Left lobe of liver (tissue), 2 donors: ENCODE measurements around the gene NUP188. TPM values are rescaled to one million over a fixed set of nuclear protein-coding genes. Genes with fewer than 3 reads are reported as not detected.
"Not testable (repeated sequence)": the region's sequence is repeated elsewhere in the genome, so short reads cannot be mapped to it uniquely, and the experiment has no call there.

Source experiments
- ATAC-seq: fragments of 200-7000 bp; cut with Tn5 transposase; one replicate; pipeline ENCODE4 v1.9.1; 2020; ENCODE audit warnings: mild to moderate bottlenecking, moderate library complexity
- DNase-seq: peaks from one replicate; pipeline ENCODE4 v3.0.0-alpha.2; 2020; ENCODE audit warnings: low spot score
- total RNA-seq: library from RNA; stranded (reverse); gene quantifications from one replicate; pipeline ENCODE4 v1.2.1, GENCODE V29; 2021
- donor health status: DM: no; HTN: no; CAD: no; lungs with moderate emphysema.
- donor health status: DM: no; HTN: yes; CAD: no.

NUP188 gene
- total RNA-seq, 1 donor from 2014 or later: 11.4 TPM

DNA sequence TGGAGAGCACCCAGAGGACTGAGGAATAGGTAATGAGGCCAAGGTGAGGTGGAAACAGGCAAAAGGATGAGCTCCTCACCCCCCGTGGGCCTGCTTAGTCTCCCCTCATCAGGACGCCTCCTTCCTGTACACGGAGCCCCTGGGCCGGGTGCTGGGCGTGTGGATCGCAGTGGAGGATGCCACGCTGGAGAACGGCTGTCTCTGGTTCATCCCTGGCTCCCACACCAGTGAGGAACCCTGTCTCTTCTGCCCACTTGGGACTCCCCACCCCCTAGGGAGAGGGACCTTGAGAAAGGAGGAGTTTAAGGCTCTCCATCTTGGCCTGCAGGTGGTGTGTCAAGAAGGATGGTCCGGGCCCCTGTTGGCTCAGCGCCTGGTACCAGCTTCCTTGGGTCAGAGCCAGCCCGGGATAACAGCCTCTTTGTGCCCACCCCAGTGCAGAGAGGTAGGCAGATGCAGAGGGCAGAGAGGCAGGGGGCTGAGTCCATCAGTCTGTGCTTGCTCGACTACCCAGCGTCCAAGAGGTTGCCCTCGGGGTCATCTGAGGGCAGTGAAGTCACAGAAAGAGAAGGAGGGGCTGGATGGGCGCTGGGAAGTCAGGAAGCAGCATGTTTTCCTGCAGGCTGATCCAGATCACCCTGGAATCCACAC lies 7.1 kb upstream of the NUP188 start:
- ATAC-seq (peak; percentile 35), DNase-seq (peak; percentile 45)

DNA sequence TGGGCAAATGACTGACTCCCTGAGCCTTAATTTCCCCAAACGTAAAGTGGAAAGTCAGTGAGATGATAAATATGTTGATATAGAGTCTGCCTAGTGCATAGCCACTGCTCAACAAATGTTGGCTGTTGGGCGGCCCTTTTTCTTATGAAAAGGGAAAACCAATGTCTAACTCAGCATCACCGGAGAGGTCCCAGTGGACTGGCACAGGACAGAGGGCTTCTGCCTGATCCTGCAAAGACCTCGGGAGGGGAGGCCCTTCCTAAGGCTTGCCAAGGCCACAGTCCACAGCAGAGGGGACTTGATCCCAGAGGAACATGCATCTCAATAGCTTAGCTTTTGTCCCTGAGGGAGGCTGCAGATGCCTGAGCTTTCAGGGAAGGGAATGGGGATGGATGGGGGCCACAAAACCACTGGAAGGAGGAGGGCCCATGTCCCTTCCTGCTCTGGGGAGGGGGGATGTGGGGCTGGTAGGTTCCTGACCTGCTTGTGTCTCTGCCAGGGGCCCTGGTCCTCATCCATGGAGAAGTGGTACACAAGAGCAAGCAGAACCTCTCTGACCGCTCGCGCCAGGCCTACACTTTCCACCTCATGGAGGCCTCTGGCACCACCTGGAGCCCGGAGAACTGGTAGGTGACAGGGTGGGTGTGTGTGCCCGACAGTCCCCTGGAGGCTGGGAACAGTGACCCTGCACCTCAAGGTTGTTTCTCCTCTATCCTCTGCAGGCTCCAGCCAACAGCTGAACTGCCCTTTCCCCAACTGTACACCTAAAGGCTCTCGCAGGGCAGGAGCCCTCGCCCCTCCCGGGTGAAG lies 6.3 kb upstream of the NUP188 start:
- ATAC-seq (no peak), DNase-seq (no peak)

DNA sequence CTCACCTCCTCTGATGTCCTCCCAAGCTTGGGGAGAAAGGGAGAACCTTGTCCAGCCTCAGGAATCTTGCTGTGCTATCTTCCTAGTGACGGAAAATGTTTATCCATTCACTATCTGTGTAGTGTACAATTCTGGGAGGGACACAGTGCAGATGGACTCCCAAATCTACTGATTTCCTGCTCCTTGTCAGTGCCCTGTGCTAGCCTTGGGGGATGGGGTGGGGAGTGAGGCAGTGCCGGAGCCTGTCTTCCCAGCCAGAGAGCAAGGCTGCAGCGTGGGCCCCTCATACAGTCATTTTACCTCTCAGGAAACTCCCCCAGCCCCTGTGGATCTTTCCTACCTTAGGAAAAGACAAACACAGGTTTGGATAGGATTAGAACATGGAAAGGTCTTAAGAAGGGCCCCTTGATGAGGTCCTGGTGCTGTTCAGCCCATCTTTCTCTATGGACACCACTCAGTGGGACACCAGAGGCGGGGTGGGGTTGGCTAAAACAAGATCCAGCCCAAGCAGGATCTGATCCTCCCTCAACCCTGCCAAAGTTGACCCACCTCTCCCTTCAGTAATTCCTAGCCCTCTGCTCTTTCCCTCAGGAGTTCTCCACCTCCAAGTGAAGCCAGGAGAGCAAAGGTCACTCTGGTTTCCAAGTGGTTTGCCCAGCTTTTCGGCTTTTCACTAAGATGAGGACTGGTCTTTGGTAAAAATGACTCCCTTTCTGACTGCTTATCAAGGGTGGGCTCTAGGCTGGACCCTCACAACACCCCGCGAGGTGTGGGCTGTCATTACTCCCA lies 3.5 kb upstream of the NUP188 start:
- ATAC-seq (no peak), DNase-seq (no peak)

DNA sequence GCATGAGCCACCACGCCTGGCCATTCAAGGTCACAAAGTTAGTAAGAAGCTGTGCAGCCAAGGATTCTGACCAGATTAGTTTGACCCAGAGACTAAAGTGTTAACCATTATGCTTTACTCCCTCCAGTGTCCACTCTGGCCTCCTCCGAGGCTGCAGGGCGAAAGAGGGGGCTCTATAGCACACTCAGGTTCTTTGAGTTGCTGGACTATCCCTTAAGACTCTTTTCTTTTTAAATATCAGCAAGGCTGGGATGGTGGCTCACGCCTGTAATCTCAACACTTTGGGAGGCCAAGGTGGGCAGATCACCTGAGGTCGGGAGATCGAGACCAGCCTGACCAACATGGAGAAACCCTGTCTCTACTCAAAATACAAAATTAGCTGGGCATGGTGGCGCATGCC lies 2.5 kb upstream of the NUP188 start:
- DNase-seq, ATAC-seq: not testable (repeated sequence)

DNA sequence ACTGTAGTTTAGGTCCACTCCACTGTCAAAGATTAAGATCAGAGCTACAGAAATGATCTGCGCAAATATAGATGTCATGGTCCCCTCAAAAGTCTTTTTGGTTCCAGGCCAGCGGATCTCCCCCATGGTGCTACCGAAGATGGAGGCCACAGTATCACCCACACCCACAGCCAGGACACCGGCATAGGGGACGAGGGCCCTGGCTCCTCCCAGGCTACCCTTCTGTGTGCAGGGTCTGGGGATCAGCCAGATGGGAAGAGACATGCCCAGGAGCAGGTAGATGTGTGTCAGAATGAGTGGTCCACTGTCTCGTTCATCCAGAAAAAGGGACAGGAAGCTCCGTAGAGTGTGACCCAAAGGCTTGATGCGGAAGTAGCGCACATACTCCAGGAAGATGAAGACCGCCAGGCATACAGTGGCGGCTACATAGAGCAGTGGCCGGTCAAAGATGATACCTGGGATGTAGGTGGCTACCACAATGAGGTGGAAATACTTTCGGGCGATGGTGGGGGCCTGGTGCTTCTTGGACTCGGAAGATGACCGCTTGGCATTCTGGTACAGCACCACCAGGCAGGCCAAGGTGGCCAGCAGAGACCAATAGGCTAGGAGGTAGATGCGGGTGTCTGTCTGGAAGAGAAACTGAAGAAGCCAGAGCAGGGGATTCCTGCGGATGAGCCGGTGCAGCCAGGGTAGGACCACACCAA lies 1.5 kb upstream of the NUP188 start:
- DNase-seq (no peak), ATAC-seq (no peak)

DNA sequence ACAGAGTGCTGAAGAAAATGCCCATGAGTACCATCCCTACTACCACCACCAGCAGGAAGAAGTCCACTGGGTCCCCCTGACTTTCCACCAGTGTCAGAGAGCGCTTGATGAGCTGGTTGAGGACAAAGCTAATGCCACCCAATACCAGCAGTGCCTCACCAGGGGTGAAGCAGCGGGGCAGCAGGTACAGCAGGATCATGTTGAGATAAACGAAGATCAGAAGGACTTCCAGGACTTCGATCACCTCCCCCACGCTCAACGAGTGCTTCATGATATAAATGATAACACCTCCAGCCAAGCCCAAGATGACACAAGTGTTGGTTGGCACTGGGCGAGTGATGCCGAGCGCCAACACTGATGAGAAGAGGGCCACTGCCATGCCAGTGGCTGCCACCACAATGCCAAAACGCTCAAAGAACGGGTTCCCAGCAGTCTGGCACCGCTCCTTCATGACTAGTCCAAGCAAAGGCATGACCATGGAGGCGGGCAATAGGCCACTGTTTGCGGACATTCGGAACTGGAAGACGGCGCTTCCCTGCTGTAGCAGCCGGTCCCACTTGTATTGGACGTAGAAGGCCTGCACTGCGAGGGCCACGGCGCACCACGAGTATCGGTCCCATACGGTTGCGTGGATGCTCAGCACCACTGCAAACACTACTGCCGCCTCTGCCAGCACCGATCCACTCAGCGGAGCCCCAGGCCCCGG lies 775 bp upstream of the NUP188 start:
- ATAC-seq: peak; percentile 55
- peak; percentile 66 for DNase-seq

DNA sequence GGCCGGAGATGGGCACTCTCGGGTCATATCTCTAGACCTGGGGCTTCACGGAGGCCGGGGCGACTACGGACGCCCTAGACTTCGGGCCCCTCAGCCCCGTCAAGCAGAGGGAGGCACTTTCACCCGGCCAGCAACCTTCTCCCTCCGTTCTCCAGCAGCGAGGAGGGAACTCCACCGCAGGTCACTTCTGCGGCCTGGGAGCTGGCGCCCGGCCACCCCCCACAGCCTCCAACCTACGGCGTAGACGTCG lies 297 bp upstream of the NUP188 start:
- no peak for ATAC-seq
- DNase-seq: no peak

DNA sequence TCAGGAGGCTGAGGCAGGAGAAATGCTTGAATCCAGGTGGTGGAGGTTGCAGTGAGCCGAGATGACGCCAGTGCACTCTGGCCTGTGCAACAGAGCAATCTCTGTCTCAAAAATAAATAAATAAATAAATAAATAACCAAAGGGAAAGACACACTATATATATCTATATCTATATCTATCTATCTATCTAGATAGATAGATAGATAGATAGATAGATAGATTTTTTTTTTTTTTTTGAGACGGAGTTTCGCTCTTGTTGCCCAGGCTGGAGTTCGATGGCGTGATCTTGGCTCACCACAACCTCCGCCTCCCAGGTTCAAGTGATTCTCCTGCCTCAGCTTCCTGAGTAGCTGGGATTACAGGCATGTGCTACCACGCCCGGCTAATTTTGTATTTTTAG lies 13.9 kb downstream of the NUP188 start:
- ATAC-seq, DNase-seq: not testable (repeated sequence)

DNA sequence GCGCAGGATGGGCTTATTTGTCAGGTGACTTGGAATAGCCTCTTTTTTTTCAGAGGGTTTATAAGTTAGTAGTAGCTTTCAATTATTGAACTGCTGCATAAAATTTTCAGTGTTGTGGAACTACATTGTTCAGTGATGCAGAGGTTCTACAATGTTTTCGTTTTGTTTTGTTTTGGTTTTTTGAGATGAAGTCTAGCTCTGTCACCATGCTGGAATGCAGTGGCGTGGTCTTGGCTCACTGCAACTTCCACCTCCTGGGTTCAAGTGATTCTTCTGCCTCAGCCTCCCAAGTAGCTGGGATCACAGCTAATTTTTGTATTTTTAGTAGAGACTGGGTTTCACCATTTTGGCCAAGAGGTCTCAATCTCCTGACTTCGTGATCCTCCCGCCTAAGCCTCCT lies 22.0 kb downstream of the NUP188 start:
- no peak for ATAC-seq
- DNase-seq: no peak

DNA sequence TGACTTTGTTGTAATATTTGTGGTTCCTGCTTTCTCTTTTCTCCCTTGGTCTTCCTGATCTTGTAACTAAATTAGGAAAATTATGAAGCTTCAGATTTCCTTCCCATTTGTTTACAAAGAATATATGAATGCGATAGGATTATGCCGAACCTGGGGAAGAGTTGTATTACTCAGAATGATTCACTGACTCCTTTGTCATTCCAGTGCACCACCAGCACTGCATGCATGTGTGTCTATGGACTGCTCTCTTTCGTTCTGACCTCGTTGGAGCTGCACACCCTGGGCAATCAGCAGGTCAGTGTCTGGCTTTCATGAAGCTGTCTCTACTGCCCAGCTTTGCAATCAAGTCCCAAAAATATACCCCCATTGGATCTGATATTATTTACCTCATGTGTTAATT lies 25.5 kb downstream of the NUP188 start:
- no peak for ATAC-seq

DNA sequence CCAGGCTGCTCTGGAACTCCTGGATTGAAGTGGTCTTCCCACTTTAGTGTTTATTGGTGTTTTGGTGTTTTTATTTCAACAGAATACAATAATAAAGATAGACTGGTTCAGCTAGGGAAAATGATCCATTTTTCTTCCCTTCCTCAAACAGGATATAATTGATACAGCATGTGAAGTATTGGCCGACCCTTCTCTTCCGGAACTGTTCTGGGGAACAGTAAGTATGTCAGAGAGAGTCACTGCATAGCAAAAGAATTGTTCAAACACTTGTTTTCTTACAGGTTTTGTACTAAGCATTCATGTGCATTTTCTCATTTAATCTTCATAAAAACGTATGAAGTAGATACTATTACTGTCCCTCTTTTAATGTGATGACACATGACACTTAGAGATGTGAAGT lies 31.6 kb downstream of the NUP188 start:
- ATAC-seq (no peak), DNase-seq (no peak)

More for the DNA sequence above, 25.5 kb downstream of the NUP188 start:
- no peak for DNase-seq

DNA sequence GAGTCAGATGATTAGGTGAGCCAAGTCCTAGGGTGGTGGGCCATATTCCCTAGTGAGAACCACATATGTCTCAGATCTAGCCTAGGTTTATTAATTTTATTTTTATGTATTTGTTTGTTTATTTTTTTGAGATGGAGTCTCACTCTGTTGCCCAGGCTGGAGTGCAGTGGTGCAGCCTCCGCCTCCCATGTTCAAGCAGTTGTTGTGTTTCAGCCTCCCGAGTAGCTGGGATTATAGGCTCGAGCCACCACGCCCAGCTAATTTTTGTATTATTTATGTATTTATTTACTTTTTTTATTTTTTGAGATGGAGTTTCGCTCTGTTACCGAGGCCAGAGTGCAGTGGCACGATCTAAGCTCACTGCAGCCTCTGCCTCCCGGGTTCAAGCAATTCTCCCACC lies 36.0 kb downstream of the NUP188 start:
- DNase-seq (no peak), ATAC-seq (no peak)

DNA sequence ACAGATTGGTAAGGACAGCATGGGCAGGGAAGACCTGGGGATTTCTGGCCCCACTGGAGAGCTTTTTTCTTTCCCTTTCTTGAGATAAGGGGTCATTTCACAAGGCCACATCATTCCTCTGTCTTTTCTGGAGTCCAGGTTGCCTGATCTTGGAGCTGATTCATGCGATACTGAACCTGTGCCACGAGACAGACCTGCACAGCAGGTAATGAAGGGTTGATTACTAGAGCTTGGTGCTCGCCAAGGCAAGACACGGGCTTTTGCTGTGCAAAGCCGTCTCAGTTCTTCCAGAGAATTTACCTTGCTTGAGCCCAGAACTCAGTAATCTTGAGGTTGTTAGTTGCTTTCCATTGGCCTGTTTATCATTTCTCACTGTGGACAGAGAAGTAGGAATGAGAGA lies 39.2 kb downstream of the NUP188 start:
- ATAC-seq: no peak
- no peak for DNase-seq

DNA sequence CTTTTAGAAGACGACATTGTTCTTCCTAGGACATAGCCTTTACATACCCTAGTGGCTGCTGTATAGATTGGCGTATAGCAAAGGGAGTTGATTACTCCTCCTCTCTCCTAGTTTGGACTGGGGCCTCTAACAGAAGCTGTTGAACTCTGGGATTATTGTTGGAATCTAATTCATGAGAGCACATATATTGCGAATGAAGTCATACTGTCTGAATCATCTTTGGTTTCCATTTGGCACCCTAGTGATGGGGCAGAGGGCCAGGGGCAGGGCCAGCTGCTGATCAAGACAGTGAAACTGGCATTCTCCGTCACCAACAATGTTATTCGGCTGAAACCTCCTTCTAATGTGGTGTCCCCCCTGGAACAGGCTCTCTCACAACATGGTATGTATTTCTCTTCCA lies 40.3 kb downstream of the NUP188 start:
- DNase-seq: no peak
- no peak for ATAC-seq

DNA sequence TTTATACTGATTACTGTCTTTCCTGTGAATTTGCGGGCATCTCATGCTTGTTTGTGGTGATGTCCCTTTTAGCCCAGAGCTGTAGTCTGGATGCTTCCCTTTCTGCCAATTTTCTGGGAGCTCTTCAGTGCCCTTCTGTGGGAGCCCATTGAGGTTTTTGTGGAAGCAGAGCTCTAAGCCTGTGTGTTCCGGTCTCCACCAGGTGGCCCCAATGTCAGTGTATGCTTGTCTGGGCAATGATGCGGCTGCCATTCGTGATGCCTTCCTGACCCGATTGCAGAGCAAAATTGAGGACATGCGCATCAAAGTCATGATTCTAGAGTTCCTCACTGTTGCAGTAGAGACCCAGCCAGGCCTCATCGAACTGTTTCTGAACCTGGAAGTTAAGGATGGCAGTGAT lies 45.5 kb downstream of the NUP188 start:
- DNase-seq (no peak), ATAC-seq (peak; percentile 68)

DNA sequence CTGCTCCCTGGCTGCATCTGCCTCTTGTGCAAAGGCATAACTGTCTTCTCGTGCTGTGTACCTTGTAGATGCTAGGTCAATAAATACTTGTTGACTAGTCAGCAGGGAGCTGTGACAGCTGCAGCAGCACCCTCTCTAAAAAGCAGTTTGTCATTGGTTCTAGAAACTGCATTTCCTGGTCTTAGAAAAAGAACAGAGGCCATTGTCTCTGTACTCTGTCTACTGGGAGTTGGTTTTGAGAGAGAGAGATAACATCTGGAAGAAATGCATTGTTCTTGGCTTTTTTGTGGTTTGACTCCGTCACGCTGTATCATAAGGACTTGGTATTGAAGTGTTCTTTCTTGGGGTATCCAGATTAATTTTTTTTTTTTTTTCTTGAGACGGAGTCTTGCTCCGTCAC lies 48.3 kb downstream of the NUP188 start:
- ATAC-seq (no peak), DNase-seq (no peak)

DNA sequence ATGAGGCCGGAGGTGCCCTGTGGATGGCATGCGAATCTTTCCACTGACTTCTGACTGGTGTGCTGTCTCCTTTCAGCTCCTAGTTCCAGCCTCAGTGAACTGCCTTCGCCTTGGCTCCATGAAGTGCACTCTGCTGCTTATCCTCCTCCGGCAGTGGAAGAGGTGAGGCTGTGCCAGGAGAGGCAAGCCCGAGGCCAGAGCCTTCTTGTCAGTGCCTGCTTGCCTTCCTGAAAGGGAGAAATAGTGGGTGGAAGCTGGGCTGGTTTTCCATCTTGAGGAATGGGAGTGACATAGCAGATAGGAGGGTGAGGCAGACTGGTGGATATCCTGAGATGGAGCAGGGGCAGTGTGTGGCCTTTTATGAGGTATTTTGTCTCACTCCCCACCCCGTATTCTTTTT lies 51.0 kb downstream of the NUP188 start:
- no peak for DNase-seq
- no peak for ATAC-seq

DNA sequence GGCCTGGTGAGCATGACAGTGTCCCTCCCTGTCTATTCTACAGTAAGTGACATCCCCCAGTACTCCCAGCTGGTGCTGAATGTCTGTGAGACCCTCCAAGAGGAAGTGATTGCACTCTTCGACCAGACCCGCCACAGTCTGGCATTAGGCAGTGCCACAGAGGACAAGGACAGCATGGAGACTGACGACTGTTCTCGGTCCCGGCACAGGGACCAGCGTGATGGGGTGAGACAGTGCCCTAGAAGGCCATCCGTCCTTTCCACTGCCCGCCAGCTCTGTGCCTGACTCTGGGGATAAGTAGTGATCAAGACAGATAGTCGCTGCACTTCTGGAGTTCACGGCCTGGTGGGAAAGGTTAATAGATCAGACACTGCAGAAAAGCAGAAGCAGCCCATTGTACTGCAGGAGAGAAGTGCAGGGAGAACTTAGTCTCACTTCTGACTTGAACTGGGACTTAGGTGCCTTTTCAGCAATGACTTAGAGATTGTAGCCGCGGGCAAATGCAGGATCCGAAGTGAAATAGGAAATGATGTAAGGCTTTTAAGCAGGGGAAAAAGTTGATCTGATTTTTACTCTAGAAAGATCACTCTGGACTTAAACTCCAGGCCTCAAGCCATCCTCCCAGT lies 52.2 kb downstream of the NUP188 start:
- DNase-seq (no peak), ATAC-seq (no peak)

DNA sequence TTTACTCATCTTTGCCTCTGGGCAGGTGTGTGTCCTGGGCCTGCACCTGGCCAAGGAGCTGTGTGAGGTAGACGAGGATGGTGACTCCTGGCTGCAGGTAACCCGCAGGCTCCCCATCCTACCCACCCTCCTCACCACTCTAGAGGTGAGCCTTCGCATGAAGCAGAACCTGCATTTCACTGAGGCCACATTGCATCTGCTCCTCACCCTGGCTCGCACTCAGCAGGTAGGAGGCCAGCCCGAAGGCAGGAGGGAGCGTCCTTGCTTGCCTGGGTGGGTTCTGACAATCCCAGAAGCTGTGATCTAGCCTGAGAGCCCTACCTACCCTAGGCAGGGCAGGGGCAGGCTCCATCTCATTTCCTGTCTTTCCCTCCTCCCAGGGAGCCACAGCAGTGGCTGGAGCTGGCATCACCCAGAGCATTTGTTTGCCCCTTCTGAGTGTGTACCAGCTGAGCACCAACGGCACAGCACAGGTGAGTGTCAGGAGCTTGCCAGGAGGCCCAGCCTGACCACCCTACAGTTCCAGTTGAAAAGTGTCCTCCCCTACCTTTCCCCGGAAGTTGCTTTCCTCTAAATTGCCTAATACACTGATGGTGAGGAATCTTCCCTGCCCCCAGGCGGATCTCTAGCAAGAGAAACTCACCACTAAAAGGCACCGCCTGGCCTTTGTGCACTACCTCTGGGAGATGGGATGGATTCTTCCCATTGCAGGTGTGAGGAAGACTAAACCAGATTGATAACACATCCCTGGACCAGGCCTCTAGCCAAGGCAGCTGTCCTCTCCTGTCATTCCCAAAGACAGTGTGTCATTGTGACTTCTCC lies 54.2 kb downstream of the NUP188 start:
- ATAC-seq: no peak
- DNase-seq: no peak

DNA sequence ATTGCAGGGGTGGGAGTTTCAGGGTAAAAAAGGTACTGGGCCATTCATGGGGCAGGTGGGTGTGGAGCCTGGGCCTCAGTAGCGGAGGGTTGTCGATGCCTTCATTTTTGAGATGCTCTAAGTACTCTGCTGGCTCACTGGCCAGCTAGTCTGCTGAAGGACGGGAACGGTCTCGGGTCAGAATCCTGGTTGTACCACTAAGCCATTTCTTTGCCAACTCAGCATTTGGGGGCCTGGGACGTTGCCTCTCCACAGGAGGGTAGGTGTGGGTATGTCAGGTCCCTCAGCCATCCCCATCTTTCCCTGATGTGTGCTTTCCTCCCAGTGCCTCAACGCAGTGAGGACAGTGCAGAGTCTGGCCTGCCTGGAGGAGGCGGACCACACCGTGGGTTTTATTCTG lies 55.5 kb downstream of the NUP188 start:
- no peak for DNase-seq

More for the DNA sequence above, 55.5 kb downstream of the NUP188 start:
- ATAC-seq: no peak
